EL (cell line): ENCODE results near the gene CRTC3.

Source experiments
- DNase-seq: peaks from one replicate; pipeline ENCODE4 v3.0.0-alpha.2; 2016

The CRTC3 gene

DNA sequence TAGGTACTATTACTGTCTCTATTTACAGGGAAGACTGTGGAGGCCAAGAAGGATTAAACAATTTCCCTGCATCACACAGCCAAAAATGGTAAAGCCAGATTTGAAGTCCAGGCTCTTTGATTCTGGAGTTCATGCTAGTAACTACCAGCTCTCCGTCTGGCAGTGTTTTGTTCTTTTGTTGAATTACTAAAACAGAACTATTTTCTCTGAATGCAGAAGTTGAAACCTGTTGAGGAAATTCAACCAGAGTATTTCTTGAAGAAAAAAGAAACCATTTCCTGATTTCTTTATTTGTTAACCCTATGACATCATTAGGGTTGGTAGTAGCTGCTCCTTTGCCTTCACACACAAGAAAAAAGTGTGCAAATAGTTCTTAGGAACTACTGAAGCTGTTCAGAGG is 34.3 kb downstream of the CRTC3 start:
- DNase-seq = no peak

DNA sequence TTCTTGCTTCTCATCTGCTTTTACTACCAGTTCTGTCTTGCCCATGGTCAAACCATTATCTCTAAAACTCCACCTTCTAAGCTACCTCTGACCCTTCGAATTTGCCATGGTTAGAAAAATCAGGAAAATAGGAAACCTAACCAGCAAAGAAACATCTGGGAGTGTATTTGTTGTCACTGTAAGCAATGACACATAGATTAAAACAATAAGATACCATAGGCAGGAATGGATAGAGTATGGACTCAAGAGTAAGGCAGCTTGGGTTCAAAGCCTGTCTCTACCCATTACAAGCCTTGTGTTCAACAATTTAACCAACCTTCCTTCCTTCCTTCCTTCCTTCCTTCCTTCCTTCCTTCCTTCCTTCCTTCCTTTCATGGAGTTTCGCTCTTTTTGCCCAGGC is 34.9 kb downstream of the CRTC3 start:
- no peak for DNase-seq

DNA sequence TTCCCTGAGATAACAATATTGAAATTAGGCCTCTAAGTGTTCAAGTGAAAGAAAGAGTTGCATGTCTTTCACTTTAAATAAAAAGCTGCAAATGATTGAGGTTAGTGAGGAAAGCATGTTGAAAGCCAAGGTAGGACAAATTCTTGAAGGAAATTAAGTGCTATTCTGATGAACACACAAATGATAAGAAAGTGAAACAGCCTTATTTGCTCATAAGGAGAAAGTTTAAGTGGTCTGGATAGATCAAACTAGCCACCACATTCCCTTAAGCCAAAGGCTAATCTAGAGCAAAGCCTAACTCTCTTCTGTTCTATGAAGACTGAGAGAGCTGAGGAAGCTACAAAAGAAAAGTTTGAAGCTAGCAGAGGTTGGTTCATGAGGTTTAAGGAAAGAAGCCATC is 36.1 kb downstream of the CRTC3 start:
- no peak for DNase-seq

DNA sequence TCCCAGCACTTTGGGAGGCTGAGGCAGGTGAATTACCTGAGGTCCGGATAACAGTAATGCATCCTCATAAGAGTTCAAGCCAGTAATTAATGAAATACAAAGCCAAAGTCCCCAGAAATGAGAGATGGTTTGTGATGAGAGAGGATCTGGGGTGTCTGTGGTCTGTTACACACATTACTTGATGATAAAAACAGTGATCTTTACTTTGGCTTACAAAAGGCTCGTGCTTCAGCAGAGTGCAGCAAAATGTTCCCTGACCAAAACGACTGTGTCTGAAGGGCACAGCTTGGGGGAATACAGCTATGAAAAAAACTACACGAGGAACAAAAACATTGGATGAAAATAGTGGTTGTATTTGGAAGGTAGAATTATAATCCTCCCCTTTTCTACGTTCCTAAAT is 40.9 kb downstream of the CRTC3 start:
- DNase-seq = no peak

DNA sequence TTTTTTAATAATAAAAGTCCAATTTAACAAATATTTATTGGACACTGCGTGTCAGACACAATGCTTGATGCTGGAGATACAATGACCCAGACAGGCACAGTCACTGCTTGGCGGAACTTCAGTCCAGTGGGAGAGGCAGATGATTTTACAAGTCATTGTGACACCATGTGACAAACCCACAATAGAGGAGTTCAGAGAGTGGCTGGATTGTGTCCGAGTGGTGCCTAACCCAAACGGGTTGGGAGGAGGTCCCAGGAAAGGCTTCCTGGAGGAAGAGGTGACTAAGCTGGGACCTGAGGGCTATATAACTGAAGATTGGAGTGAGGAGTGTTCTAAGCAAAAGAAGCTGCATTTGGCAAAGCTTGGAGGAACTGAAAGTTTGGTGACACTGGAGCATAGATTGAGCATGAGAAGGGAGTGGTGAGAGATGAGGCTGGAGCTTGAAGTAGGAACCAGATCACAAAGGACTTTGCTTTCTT is 41.4 kb downstream of the CRTC3 start:
- peak; percentile 60 for DNase-seq

DNA sequence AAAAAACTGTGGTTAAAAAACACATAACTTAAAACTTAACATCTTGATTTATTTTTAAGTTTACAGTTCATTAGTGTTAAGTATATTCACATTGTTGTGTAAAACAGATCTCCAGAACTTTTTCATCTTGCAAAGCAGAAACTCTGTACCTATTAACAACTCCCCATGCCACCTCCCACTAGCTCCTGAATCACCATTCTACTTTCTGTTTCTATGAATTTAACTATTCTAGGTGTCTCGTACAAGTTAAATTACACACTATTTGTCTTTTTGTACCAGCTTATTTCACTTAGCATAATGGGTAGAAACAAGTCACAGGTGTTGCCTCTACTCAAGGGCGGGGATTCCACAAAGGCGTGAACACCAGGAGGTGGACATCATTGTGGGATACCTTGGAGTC is 43.2 kb downstream of the CRTC3 start:
- no peak for DNase-seq

DNA sequence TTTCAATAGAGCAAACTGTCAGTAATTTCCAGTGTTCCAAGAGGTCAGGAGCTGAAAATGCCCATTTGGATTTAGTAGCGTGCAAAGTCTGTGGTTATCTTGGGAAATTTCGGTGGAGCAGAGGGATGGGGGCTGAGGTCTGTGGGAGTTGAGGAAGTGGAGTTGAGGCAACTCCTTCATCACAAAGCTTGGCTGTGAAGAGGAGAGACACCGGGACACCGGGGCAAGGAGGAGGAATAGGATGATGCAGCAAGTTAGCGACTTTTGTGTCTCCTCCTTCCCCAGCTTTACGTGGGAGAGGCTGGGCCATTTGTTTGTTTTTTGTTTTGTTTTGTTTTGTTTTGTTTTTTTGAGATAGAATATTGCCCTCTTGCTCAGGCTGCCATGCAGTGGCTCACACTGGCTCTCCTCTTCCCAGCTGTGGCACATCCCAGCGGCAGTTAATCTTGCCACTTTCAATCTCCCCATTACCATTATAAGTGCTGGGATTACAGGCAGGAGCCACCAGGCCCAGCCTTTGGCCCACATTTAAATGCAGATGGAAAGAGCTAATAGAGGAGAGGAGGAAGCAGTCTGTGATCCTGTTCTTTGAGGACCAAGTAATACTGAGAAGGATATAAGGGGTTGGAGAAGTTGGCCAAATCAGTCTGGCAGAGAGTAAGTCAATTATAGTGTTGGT is 47.1 kb downstream of the CRTC3 start:
- DNase-seq = no peak

DNA sequence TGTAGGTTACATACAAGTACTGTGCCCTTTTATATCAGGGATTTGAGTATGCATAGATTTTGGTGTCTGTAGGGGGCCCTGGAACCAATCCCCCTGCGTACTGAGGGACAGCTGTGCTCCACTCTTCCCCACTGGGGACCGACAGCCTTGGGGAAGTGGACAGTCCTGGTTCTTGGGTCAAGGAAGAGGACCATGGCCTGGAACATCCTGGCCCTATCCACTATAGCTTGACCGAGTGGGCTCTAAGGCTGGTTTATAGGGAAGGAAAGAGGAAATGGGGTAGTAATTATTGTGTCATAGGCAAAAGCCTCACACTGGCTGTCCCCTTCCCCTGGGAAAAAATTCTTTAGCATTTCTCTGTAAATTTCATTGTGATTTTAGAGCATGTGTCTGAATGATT is 49.5 kb downstream of the CRTC3 start:
- no peak for DNase-seq

DNA sequence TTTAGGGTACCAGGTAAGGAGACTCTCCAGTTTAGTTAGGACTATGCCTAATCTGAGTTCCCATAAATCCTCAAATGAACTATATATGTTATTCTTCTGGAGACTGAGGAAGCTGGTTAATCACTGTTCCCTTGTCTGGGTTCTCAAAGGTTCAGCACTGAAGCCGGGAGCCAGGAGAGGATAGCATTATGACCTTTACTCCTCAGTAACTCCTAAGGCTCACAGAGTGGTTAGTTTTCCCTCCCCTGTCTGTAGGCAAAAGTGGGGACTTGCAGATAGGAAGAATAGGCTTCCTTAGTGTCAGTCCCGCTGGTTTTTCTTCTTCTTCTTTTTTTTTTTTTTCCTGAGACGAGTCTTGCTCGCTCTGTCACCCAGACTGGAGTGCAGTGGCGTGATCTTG is 50.4 kb downstream of the CRTC3 start:
- DNase-seq = no peak

DNA sequence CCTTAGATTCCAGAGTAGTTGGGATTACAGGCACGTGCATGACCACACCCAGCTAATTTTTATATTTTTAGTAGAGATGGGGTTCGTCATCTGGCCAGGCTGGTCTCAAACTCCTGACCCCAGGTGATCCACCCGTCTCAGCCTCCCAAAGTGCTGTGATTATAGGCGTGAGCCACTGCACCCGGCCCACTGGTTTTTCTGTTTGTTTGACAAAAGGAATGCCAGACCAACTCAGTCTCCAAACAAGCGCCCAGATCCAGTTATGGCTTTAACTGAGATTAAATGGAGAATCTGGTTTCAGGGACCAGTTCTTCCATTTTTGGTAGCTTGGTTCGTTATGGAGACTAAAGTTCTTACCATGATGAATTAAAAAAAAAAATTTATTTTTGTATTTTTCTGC is 50.8 kb downstream of the CRTC3 start:
- DNase-seq = no peak

DNA sequence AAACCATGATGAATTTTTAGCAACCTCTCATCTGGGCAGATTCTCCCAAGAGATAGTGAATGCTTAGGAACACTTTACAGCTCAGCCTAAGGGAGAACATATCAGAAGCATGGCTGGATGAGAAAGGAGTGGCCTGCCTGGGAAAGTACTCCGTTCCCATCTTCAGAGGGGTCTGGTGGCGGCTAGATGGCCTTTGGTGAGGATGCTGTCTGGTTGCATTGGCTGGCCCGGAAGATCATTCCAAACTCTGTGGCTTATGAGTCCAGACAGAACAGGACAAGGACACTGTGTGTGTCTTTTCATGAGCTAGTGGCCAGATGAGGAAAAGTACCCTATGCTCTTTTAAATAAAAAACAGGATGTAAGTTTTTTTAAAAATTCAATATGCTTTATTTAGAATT is 51.2 kb downstream of the CRTC3 start:
- DNase-seq = no peak

DNA sequence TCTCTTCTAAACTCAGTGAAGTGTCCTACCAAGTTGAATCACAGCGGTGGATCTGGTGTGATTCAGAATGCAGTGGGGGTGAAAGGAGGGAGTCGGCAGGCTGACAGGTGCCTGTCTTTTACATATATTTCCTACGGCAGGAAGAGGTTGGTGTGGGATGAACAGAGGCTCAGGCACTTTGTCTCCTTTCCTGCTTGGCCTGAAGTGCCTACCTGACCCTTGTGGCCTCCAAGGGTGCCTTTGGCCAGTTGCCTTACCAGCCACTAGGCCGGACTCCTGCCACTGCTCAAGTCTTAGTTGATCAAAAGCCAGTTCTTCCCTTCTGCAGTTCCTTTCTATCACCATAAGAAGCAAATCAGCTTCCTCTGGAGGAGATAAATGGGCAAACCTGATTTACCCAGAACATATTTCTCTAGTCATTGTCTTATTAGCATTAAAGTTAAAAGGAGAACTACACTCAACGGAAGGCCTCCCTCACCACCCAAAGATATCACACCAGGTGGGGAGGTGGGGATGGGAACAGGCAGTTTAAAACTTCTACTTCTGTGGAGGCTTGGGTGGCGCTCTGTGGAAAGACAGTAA is 52.1 kb downstream of the CRTC3 start:
- no peak for DNase-seq

DNA sequence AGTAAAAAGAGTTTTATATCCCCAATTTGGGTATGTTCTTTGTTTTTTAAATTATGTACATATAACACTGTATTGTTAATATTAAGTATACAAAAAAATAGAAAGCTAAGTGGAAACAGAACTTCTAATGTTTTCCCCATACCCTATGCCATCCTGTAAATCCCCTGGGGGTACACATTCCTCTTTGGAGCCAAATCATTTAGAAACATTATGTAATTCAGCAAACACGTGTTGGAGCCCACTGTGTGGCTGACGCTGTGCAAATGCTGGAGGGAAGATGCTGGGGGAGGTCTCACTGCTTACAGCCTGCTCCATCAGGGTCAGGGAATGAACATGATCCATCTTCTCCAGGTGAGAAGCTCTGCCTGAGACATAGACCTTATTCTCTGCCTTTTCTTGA is 52.8 kb downstream of the CRTC3 start:
- peak; percentile 61 for DNase-seq

DNA sequence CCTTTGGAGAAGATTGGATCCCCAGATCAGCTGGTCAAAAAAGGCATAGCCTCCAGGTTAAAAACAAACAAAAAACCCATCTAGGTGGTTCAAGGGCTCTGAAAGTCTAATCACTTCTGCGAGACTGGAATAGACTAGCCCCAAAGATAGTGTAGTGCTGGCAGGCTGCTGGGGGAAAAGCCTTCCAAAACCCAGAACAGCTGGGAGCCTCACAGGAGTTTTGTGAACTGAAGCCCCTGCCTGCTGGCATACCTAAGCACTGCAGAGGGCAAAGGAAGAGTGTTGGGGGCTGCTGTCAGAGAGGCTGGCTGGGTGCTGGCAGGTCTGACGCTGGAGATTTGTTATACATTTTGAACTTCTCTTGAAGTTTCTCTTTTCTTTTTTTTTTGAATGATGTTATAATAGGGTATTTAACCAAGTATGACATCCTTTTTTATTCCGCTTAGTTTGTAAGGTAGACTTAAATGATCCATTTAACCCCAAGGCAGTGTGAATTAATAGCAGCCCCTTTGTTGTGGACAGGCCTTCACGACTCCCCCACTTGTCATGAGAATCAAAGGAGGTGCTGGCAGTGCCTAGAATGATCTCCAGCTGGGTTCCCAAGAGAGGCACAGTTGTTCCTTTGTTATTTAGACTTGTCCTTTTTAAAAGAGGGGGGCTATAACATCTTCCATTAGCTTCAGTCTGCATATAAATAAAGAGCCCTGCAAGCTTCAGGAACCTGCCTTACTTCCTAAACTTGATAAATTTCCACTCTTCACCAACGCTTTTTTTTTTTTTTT is 53.9 kb downstream of the CRTC3 start:
- no peak for DNase-seq

DNA sequence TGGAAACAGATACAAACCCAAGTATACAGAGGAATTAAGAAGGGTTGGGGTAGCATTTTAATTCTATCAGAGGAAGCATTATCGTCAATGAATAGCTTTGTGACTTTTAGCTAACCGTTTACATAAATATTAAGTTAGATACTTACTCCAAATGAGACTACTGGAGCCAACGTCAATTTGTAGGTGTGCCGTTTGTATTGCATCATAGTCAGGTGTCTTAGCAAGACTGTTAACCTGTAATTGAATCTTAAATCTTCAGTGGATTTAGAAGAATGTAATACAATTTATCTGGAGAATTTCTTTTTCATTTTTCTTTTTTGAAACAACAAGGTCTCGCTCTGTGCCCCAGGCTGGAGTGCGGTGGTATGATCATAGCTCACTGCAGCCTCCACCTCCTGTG is 55.1 kb downstream of the CRTC3 start:
- no peak for DNase-seq

DNA sequence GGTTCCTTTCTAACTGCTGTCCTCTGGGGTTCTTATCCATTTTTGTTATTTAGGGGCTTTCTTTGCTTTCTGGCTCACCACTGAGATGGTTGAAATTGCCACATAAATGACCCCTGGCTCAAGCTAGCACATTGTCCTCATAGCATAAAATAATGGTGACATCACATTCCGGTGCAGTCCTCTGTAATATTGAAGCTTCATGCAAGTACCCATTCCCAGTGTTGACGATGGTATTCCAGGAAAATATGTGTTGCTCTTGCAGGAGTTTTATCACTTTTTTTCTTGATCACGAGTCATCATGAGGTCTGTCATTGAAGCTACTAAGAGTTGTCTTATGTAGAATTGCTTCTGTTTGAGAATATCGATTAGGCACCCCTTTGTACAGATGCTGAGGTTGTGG is 56.1 kb downstream of the CRTC3 start:
- peak; percentile 43 for DNase-seq

DNA sequence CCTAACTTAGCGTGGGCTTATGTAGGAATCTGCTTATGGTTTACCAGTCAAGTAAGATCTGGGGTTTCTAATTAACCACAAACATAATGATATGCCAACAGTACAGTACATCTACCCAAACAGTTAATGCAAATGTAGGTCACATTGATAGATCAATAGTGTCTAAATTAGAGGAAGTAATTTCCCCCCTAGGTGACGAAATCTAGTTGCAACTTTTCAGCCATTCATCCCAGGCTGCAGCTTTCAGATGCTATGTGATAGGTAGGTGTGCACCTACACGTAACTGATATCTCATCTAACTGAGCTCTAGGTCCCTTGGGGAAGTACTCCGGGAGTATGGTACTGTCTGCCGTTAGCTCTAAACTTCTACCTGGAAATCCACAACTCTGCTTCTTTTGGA is 57.2 kb downstream of the CRTC3 start:
- no peak for DNase-seq

DNA sequence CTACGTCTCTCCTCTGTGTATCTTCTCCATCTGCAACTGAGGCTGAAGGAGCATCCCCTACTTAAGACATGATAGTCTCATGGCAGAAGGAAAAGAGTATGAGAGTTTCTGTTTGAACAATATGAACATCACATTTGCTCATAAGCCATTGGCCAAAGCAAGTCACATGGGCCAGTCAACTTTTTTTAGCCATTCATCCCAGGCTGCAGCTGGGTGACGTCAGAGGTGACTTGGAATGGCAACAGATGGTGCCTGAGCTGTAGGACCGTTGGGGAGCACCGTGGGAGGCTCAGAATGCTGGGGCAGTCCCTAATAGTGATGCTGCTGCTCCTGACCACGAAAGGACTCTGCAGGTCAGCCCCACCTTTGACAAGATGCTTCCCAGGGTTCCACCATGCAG is 58.7 kb downstream of the CRTC3 start:
- peak; percentile 8 for DNase-seq

DNA sequence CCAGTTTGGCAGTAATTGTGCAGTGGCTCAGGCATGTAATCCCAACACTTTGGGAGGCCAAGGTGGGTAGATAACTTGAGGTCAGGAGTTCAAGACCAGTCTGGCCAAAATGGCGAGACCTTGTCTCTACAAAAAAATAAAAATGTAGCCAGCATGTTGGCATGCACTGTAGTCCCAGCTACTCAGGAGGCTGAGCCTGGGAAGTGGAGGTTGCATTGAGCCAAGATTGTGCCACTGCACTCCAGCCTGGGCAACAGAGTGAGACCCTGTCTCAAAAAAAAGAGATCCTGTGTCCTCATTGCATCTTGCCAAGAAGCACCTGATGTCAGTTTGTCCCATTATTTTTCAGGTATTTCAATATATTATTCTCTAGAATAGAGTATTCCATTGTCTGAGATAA is 61.8 kb downstream of the CRTC3 start:
- no peak for DNase-seq

DNA sequence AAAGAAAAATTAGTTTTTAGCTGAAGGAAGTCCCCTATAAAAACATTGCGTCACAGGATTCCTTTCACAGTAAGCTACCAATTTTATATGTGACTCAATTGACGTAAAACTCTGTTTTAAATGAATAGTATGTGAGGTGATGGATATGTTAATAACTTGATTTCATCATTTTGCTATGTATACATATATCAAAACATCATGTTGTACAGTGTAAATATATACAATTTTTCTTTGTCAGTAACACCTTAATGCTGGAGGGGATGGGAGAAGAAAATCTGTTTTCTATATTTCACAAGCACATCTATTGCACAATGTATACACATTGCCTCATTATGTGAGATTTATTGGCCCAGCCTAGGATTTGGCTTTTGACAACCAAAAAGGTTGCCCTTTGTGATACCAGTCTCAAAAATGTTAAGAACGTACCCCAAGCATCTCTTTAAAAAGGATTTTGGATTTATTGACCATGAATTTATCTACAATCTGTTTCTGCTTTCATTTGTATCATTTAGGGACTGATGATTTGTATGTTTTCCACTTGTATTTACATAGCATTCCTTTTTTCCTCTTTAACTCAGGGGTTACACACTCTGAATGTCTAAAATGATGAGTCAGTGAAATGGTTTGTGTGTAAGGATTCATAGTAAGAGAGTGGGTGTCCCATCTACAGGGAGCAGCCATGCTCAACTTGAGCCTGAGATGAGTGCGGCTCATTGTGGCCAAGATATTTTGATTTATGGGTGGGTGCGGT is 62.6 kb downstream of the CRTC3 start:
- DNase-seq = peak; percentile 76

DNA sequence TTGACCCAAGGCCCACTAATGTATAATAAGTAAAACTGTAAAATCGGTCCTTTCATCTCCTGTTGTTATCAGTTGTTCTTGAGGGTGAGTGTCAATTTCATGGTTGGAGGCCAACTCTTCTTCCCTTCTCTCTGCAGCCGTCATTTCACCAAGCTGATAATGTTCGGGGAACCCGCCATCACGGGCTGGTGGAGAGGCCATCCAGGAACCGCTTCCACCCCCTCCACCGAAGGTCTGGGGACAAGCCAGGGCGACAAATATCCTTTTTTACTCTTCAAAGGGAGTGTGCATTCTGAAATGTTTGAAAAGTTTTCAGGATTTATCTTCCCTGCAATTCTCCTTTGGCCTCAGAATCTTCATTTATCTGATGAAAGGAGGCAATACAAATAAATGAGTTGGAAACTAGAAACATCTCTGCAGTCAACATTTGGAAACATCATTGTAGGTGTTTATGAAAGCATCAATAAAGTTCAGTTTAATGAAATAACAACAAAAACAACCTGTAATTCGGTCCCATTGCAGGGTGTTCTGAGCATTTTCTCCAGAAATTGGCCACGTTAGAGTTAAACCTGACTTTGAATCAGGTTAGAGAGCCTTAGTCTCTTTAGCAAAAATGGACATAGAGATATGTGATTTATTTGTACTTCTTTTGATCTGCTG is 63.9 kb downstream of the CRTC3 start:
- no peak for DNase-seq

DNA sequence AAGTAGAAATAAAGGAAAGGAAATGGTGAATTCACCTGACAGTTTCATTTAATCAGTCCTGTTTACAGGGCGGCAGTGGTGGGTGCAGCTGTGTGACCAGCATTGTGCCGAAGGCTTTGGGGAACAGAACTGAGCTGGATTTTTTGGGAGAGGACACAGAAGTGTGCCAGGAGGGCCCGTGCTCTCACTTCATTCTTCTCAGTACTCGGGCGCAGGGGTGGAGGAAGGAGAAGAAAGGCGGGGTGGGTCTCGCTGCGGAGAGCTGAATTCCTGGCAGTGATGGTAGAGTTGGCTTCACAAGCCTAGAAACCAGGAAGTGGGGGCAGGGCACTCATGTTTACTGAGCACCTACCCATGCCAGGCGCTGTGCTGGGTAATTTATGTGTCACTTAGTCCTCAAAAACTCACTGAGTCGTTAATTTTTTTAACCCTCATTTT is 64.6 kb downstream of the CRTC3 start:
- no peak for DNase-seq

DNA sequence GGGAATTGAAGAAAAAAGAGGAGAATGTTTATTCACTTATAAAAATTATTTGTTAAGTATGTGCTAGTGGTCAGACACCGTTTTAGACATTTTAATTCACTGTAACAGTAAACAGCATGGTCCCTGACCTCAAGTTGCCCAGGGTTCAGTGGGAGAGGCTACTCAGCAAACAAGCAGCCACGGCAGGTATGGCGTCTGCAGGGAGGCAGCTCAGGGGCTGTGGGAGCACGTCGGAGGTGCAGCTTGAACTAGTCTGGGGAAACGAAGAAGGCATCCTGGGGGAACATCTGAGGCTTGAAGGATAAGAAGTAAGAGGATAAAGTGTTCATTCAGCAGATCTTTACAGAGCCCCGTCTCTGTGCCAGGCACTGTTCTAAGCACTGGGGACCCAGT is 66.0 kb downstream of the CRTC3 start:
- no peak for DNase-seq
